ENCODE results near the gene NFIX. TPM values are rescaled to one million over a fixed set of nuclear protein-coding genes. Genes with fewer than 3 reads are reported as not detected.

Gene NFIX
- total and polyA plus RNA-seq, 2 donors (not counting 3 experiments of a cell fraction or from before 2014, with no cell fraction given), result 9.8 to 37.7 TPM

GRCh38 chr19:13064092-13064489 lies 68.8 kb downstream of the NFIX start:
- no peaks in the 10 kb centered on the region for H4K20me1 ChIP-seq (replicated peaks; ENCODE audit: control insufficient read depth, extremely low read depth, insufficient read depth, low read length)
- H3K4me2 ChIP-seq (ENCODE audit: insufficient read depth, low read length), result no peak overlapping the region
- no peaks in the 10 kb centered on the region for H3K9me1 ChIP-seq (replicated peaks; ENCODE audit: control insufficient read depth, extremely low read depth, insufficient read depth, low read length)
- H3K36me3 ChIP-seq (ENCODE audit: control insufficient read depth in 2 of 2, extremely low read depth in 1 of 2, insufficient read depth in 2 of 2, low read length in 2 of 2), result no peaks in the 10 kb centered on the region
- no peak overlapping the region for H3K9ac ChIP-seq (replicated peaks; ENCODE audit: extremely low read depth, insufficient read depth, low read length)
- peaks cover 8% of the 10 kb centered on the region for H3K4me1 ChIP-seq (ENCODE audit: control insufficient read depth, extremely low read depth, insufficient read depth, low read length)
- dilution Hi-C loops (cut with MboI; ENCODE audit: extremely low pct_ligation_motif_present, low sequenced_read_pairs) (no loop called here), intact Hi-C loops (cut with micrococcal nuclease) (loop anchor here (5.0 kb wide), 1 partner anchor 42 kb away; no protein-coding TSS in a partner anchor)
- no peak overlapping the region for H2AFZ ChIP-seq (ENCODE audit: low read depth, low read length)
- TF ChIP-seq POLR2AphosphoS5 (IDR thresholded peaks at IDR 0.05; ENCODE audit: insufficient read depth, low read depth, low read length) (no peak), MAX (IDR thresholded peaks at IDR 0.05; ENCODE audit: insufficient read depth, insufficient read length) (no peak), MYC (IDR thresholded peaks at IDR 0.05; ENCODE audit: low read depth, low read length) (no peak)
- no peak for FAIRE-seq
- H3K27ac ChIP-seq (ENCODE audit: insufficient read depth, low read depth, low read length), result no peak overlapping the region
- CTCF ChIA-PET, result interaction anchor here (0.8 to 15.7 kb wide), 7 partner anchors 19 to 99 kb away, joined by 3 to 463 read pairs (median 7); no protein-coding TSS in a partner anchor
- POLR2A ChIA-PET, result no interaction called here
- no peak overlapping the region for H3K4me3 ChIP-seq (replicated peaks in 1 of 3; ENCODE audit: insufficient read depth in 1 of 3, low read depth in 1 of 3, low read length in 3 of 3)
- no peaks in the 10 kb centered on the region for H3K79me2 ChIP-seq (ENCODE audit: control insufficient read depth, insufficient read depth, low read length)
- H3K27me3 ChIP-seq (ENCODE audit: control insufficient read depth in 2 of 2, insufficient read depth in 2 of 2, low read length in 2 of 2), result no peaks in the 10 kb centered on the region
- no peak for DNase-seq (ENCODE audit: low read depth, low spot score)
- BruUV-seq (replicated peaks), result no TSS peak
- H3K9me3 ChIP-seq (replicated peaks; ENCODE audit: control insufficient read depth, insufficient read depth, low read length), result no peaks in the 10 kb centered on the region

DNA sequence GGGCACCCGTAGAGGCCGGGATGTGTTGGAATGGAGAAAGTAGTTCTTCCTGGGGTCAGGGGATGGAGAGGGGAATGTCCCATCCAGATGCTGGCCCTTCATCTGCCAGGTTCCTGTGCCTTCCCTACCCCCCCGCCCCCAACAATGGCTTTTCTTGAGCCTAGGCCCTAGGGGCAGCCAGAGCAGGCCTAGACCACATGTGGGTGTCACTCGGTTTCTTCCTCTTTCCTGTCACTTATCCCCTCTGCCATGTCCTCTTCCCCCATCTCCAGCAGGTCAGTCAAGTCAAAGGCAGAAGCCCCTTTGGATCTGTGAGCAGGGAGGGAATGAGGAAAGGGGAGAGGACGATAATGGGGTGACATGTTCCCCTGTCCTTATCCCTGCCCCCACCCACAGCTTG lies 71.0 kb downstream of the NFIX start:
- CTCF ChIA-PET, result interaction anchor here (1.3 to 6.2 kb wide), 2 partner anchors 89 to 101 kb away, joined by 3 to 32 read pairs; no protein-coding TSS in a partner anchor
- H3K27ac ChIP-seq (ENCODE audit: insufficient read depth, low read depth, low read length), result no peak overlapping the region

More for the DNA sequence above, 71.0 kb downstream of the NFIX start:
- Histone ChIP-seq H3K9me1 (replicated peaks; ENCODE audit: control insufficient read depth, extremely low read depth, insufficient read depth, low read length) (no peaks in the 10 kb centered on the region), H3K27me3 (ENCODE audit: control insufficient read depth in 2 of 2, insufficient read depth in 2 of 2, low read length in 2 of 2) (no peaks in the 10 kb centered on the region), H3K9me3 (replicated peaks; ENCODE audit: control insufficient read depth, insufficient read depth, low read length) (no peaks in the 10 kb centered on the region), H2AFZ (ENCODE audit: low read depth, low read length) (no peak overlapping the region), H3K36me3 (ENCODE audit: control insufficient read depth in 2 of 2, extremely low read depth in 1 of 2, insufficient read depth in 2 of 2, low read length in 2 of 2) (no peaks in the 10 kb centered on the region), H3K9ac (replicated peaks; ENCODE audit: extremely low read depth, insufficient read depth, low read length) (no peak overlapping the region), H4K20me1 (replicated peaks; ENCODE audit: control insufficient read depth, extremely low read depth, insufficient read depth, low read length) (no peaks in the 10 kb centered on the region), H3K4me1 (ENCODE audit: control insufficient read depth, extremely low read depth, insufficient read depth, low read length) (peaks cover 2% of the 10 kb centered on the region), H3K4me3 (replicated peaks in 1 of 3; ENCODE audit: insufficient read depth in 1 of 3, low read depth in 1 of 3, low read length in 3 of 3) (no peak overlapping the region), H3K79me2 (ENCODE audit: control insufficient read depth, insufficient read depth, low read length) (no peaks in the 10 kb centered on the region), H3K4me2 (ENCODE audit: insufficient read depth, low read length) (no peak overlapping the region)
- dilution Hi-C loops (cut with MboI; ENCODE audit: extremely low pct_ligation_motif_present, low sequenced_read_pairs) (no loop called here), intact Hi-C loops (cut with micrococcal nuclease) (no loop called here)
- TF ChIP-seq POLR2A (IDR thresholded peaks at IDR 0.05; ENCODE audit: low read depth, low read length), result no peak
- TF ChIP-seq POLR2AphosphoS5 (IDR thresholded peaks at IDR 0.05; ENCODE audit: insufficient read depth, low read depth, low read length), result no peak
- no peak for TF ChIP-seq FOS (IDR thresholded peaks at IDR 0.05; ENCODE audit: borderline replicate concordance, insufficient read depth, low read length)
- FAIRE-seq, result no peak
- DNase-seq (ENCODE audit: low read depth, low spot score), result no peak
- POLR2A ChIA-PET, result no interaction called here
- BruUV-seq (replicated peaks), result no TSS peak

Data from endothelial cell of umbilical vein (primary cell).